NCI-H1417 (cell line): ENCODE data around the gene VPS52.
"Not testable (repeated sequence)": the region's sequence is repeated elsewhere in the genome, so short reads cannot be mapped to it uniquely, and the experiment has no call there.

Source experiments
- DNase-seq, 3 experiments: peaks; one replicate each; lab custom pipeline; 2025; lab: John Stamatoyannopoulos, UW

Gene VPS52

GRCh38 chr6:33279971-33280511 is 8.4 kb upstream of the VPS52 start:
- peak; percentile 11 to 27 (median 16) for DNase-seq

- DNase-seq = no peak
Measured at GRCh38 chr6:33279257-33279695, 7.6 kb upstream of the VPS52 start.

DNA sequence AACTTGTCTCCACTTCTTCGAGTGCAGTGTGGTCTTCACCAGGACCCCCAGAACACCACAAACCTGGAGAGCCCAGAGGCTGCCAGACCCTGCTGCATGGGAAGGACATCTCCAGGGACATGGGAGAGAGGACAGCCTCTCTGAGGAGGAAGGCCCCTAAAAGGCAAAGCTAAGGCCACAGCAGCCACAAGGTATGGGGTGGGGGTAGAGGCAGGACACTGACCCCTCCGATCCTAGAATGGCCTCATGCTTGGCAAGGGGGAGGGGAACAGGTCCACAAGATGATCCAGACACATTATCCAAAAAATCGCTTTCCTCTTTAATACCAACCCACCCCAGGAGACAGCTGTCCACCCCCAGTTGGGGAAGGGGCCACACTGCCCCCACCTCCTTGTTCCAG is 7.1 kb upstream of the VPS52 start:
- no peak for DNase-seq

DNA sequence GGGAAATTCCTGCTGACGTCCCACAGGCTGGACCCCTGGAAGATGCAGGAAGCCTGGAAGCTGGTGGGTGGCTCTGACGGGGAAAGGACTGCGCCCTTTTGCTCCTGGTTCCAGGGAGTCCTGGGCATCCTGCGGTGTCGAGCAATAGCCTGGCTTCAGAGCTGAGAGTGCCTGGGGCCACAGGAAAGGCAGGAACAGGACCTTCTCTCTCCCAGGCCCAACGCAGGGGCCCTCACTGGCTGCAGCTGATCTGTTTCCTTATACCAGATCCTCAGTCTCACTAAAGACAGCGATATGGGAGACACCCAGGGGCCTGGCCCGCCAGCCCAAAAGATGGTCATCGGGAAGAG is 6.7 kb upstream of the VPS52 start:
- no peak for DNase-seq

DNA sequence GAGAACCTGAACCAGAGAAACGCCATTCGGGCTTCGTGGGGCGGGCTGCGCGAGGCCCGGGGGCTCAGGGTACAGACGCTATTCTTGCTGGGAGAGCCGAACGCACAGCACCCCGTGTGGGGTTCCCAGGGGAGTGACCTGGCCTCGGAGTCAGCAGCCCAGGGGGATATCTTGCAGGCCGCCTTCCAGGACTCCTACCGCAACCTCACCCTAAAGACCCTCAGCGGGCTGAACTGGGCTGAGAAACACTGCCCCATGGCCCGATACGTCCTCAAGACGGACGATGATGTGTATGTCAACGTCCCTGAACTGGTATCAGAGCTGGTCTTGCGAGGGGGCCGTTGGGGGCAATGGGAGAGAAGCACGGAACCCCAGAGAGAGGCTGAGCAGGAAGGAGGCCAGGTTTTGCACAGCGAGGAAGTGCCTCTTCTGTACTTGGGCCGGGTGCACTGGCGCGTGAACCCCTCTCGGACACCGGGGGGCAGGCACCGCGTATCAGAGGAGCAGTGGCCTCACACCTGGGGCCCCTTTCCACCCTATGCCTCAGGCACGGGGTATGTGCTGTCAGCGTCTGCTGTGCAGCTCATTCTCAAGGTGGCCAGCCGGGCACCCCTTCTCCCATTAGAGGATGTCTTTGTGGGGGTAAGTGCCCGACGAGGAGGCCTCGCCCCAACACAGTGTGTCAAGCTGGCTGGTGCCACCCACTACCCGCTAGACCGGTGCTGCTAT is 6.2 kb upstream of the VPS52 start:
- peak in 1 of 3 experiments; percentile 22 for DNase-seq

DNA sequence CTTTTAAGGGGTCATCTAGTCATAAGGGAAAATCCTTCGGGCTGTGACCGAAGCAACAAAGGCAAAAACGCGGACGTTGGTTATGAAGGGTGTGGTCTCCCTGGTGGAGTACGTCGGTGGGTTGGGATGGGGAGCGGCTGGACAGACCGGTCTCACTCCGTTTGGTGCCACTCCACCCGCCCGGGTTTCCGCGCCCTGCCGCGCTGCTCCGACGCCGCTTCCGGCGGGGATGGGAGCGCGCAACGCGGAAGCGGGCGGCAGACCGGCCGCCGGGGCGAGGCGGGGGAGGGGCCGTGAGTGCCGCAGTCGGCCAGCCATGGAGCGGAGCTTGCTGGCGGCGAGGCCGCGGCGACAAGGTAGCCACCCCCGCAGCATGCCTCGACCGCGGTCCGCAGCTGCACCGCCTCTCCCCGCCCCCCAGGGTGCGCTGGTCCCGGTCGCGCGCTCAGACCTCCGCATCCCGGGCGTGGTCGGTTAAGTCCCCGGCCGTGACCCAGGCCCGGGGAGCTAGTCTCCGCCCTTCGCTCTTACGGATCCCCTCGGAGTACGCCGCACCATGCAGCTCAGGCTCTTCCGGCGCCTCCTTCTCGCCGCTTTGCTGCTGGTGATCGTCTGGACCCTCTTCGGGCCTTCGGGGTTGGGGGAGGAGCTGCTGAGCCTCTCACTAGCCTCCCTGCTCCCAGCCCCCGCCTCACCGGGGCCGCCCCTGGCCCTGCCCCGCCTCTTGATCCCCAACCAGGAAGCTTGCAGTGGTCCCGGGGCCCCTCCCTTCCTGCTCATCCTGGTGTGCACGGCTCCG is 5.4 kb upstream of the VPS52 start, which contains the start of gene B3GALT4:
TSS of gene B3GALT4 (plus strand) at position 260 of the 799 bp plus-strand sequence. CDS start at position 557, 297 bp downstream.
- DNase-seq = peak; percentile 74 to 90 (median 76)

DNA sequence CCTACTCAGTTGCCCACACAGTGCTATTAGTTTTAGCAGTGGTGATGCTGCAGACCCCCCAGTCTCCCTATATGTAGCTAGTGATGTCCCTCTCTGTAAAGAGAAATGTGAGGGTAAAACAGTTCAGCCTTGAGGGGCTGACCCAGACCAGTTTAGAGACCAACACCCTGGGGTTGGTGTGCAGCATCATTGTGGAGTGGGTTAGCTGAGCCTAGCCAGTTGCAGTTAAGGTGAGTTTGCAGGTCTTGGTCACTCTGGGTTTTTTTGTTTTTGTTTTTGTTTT is 4.8 kb upstream of the VPS52 start:
- DNase-seq = no peak

DNA sequence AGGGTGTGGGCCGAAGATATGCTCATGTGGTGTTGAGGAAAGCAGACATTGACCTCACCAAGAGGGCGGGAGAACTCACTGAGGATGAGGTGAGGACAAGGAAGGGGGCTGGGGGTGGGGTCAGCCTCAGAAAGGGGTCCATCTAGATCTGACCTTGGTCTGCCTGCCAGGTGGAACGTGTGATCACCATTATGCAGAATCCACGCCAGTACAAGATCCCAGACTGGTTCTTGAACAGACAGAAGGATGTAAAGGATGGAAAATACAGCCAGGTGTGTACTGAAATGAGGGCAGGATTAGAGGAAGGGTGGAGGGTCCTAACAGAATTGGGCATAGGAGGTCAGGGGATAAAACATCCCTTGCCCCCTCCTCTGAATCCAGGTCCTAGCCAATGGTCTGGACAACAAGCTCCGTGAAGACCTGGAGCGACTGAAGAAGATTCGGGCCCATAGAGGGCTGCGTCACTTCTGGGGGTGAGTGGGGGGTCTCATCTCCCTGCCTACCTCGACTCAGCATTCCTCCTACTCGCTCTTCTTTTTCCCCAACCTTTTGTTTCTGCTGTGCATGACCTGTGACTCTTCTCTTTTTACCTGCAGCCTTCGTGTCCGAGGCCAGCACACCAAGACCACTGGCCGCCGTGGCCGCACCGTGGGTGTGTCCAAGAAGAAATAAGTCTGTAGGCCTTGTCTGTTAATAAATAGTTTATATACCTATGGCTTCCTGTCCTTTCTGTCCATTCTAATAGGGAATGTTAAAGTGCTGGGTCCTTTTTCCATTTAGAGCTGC is 4.3 kb upstream of the VPS52 start:
- DNase-seq = peak in 1 of 3 experiments; percentile 36

DNA sequence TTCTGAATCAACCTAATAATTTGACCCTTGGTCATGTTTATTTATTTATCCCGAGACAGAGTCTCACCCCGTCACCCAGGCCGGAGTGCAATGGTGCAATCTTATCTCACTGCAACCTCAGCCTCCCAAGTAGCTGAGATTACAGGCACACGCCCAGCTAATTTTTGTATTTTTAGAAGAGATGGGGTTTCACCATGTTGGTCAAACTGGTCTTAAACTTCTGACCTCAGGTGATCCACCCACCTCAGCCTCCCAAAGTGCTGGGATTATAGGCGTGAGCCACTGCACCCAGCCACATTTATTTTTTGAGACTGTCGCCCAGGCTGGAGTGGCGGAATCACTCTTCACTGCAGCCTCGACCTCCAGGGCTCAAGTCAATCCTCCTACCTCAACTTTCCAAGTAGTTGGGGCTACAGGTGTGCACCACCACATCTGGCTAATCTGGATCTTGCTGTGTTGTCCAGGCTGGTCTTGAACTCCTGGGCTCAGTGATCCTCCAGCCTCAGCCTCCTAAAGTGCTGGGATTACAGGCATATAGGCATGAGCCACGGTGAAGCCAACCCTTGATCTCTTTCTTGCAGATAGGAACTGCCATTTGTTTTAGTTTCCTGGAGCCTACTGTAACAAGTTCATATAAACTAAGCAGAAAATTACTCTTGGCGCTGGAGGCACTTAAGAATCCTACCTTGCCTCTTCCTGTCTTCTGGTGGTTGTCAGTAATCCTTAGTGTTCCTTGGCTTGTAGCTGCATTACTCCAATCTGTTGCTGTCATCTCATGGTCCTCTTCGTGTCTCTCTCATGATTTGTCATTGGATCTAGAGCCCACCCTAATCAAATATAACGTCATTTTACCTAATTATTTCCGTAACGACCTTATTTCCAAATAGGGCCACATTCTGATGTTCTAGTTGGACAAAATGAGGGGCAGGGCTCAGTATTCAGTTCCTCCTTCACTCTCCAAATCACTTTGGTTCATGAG is 2.5 kb upstream of the VPS52 start:
- no peak for DNase-seq

DNA sequence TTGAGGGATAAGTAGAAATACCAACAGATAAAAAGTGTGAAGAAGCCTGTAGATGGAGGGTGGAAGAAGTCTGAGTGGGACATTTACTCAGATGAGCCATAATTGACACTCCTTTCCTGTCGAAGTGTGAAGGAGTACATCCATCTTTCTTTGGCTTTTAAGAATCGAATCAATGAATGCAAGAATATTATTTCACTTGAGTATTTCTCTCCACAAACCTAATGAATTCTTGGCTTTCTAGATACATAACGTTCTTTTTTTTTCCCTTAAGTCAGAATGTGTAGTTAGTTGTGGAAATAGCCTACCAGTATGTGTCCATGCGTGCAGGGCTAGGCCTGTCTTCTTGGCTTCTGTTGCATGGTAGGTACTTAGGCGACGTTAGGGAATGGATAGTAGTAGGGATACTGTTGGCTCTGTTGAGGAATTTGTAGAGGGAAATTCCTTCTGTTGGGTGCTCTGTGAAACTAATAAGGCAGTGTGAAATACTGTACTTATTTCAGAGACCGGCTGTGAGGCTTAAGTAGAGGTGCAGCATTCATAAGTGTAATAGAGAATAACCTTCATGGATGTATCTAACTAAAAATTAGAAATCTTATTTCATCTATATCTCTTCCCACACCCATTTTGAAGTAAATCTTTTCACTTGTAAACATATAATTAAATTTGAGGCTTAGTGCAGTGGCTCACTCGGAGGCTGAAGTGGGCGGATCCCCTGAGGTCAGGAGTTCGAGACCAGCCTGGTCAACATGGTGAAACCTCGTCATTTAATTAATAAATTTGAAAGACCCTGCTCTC is 1.6 kb upstream of the VPS52 start:
- no peak for DNase-seq

DNA sequence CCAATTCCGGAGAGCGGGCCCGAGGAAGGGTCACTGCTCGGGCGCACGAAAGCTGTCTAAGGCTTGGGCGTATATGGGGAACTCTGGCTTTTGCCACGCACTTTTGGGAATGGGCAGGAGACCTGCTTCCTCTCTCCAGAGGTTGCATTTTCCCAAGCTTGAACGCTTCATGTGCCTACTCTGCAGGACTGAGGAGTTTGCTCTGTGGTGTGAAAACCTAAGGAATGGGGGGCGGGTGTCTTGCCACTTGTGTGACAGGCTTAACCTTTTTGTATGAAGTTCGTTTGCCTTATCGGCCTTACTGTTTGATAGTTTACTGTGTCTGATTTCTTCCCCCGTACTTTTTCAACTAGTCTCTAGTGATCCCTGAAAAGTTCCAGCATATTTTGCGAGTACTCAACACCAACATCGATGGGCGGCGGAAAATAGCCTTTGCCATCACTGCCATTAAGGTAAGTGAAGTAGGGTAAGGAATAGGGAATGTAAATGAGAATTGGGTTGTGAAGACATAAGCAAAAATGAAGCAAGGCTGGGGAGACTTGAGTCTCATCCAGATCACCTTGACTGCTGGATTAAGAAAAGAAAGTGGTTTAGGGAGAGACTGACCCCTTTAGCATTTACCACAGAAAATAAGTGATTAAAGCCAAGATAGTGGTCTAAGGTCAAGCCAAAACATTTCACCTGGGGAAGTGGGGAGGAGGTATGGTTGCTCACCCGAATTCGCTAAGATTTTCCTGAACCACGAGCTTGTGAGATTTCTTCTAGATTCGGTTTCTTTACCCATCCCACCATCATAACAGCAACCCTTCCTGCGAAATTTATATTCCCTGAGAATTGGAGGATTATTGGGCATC is 826 bp upstream of the VPS52 start:
- no peak for DNase-seq

DNA sequence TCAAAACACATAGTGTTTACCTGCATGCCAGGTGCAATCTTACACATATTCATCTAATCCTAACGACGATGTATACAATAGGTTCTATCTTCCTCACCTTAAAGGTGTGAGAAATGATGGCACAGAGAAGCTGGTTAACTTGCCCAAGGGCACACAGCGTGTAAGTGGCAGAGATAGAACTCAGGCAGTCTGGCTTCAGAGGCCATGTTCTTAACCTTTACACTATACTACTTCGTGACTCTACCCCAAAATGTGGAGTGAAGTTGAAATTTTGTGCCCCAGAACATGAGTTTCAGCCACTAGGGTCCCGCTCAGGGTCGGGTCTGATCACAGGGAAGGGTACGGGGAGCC is 584 bp downstream of the VPS52 start:
- no peak for DNase-seq

DNA sequence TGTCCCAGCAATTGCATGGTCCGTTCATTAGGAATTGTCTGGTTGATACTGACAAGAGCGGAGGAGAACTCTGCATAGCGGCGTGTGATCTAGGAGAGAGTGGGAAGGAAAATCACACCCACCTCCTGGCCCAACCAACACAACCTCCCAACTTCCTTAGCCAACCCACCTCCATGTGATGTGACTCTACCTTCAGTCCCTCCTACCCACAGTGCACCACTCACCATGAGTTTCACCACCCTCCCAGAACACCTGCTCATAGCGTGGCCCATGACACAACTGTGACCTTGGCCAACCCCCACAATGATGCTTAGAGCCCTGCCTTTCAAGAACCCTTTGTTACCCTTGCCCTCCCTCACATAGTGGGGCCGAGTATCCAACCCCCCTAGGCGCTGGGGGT is 7.7 kb downstream of the VPS52 start:
- DNase-seq = no peak

- DNase-seq = not testable (repeated sequence)
Measured at GRCh38 chr6:33262490-33262889, 9.2 kb downstream of the VPS52 start.

- DNase-seq = no peak
Measured at GRCh38 chr6:33259032-33259431, 12.6 kb downstream of the VPS52 start.

- DNase-seq = no peak
Measured at GRCh38 chr6:33254591-33254990, 17.1 kb downstream of the VPS52 start.

DNA sequence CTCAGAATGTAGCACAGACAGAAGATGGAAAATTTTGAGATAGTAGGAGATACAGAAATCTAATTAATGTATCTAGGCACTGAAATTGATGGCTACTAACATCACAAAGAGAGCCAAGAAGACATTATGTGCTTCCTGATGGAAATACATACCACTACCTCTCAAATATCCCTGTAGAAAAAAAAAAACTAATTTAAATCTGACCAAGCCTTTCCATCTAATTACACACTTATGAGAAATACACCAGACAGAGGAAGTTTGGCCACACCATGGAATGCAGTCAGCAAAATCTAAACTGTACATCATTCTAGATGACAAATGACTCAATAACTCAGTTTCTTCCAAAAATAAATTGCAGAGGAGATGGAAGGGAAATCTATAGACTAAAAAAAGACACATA is 18.9 kb downstream of the VPS52 start:
- no peak for DNase-seq

DNA sequence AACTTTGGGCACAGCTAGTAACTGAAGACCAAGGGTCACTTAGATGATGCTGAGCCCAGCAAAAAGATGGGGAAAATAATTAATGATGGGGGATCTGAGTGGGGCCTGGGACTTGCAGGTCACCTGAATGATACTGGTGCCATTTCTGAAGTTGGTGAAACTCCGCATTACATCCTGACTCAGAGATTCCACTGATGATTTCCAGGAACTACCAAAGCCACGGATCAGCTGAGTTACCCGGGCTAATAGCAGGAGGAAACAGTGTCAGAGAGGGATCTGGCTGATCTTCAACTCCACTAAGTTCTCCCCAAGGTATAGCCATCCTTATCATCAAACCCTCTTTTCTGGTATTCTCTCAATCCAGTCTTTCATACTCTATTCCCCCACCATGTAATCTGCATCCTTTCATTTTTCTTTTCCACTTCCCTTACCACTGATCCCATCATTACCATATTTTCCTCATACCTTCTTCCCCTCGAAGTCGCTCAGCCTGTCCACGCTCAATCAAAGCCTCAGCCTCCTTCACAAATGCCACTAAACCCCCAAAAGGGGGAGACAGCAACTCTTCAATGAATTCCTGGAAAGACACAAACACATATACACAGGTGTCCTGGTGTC is 20.2 kb downstream of the VPS52 start:
- DNase-seq = no peak

DNA sequence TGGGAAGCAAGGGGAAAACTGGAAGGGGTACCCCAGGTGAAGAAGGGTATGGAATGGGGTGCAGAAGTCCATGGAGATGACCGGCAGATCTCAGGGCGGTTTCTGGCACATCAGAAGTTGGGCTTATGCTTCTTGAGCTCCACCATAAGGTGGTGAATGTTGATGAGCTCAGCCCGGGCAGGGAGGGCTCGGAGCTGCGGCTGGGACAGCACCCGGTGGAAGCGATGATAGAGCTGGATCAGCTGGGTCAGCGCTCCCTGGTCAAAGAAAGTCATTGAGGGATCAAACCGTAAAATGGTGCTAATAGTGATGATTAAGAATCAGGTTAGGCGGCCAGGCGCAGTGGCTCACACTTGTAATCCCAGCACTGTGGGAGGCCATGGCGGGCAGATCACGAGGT is 20.9 kb downstream of the VPS52 start:
- no peak for DNase-seq
